GDM1 (cell line): Measurements from ENCODE around the gene SORBS1.

Experiments used
- DNase-seq: peaks from one replicate; lab custom pipeline; 2025; lab: John Stamatoyannopoulos, UW

Gene SORBS1

GRCh38 chr10:95289921-95290421, 271.2 kb downstream of the SORBS1 start:
- DNase-seq, result no peak

GRCh38 chr10:95289003-95289920, 271.9 kb downstream of the SORBS1 start:
- no peak for DNase-seq

DNA sequence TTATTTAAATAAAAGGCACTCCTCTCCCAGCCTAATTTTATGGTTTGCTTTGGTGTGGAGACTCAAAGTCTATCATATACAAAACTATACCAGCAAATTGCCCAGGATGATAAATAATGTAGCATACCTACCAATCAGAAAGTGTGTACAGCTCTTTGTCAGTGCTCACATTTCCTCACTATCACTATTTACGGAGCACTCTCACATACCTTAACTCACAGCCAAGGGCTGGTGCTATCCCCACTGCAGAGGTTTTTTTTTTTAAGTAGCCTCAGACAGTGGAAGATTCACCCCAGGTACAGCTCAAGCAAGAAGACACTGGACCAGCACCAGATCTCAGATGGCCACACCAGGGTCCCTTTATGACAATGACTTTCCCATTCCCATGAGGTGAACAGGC, 272.9 kb downstream of the SORBS1 start:
- no peak for DNase-seq

- no peak for DNase-seq
These were observed 273.9 kb downstream of the SORBS1 start for GRCh38 chr10:95287281-95287680.

DNA sequence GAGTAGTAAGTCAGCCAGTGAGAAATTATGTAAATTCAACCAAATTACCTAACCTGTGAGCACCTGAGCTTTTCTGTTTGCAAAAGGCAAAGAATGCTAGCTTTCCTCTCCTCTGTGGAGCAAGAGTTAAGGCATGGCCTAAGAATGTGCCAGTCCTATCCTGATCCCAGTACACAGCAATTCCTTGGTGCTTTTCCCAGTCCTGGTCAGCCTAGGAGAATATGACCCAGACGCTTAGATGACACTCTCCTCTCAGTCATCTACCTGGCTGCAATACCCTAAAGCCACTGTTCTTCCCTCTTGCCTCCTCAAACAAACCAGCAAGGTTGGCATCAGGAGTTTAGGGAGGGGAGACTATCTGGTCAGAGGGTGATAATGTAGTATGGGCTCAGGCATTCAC, 274.5 kb downstream of the SORBS1 start:
- DNase-seq, result no peak

DNA sequence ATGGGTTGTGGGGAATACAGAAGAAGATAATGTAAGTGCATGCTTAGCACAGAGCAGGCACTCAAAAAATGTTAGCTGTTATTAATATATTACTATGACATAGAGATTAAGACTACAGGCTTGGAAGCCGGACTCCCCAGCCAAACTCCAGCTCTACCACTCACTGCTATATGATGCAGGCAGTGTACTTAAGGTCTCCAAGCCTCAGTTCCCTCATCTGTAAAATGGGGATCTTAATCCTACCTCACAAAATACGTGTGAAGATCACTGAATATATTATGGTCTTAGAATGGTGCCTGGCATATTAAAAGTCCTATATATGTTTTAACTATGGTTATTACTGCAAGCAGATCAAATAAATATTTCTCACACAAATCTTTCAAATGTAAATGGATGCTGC, 275.6 kb downstream of the SORBS1 start:
- DNase-seq, result no peak

DNA sequence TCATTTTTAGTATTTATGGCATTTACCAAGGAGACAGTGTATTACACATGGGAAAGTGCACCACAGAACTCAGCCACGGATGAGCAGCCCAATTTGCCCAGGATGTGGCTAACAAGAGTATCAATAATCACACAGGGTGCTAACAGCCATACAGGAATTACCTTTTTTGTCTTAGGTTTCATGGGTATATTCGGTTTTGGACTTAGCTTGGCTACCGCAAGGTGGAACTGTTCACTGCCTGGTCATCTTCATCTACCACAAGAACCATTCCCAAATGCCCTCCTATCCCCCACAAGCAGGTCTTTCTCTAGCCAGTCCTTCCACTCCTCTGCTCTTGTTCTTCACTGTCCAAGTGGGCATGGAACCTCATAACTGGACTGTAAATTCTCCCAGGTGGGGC, 276.4 kb downstream of the SORBS1 start:
- DNase-seq, result no peak

GRCh38 chr10:95282107-95282506, 279.1 kb downstream of the SORBS1 start:
- DNase-seq, result no peak

GRCh38 chr10:95281206-95281605, 280.0 kb downstream of the SORBS1 start:
- DNase-seq, result no peak

GRCh38 chr10:95280637-95281036, 280.5 kb downstream of the SORBS1 start:
- DNase-seq, result no peak

DNA sequence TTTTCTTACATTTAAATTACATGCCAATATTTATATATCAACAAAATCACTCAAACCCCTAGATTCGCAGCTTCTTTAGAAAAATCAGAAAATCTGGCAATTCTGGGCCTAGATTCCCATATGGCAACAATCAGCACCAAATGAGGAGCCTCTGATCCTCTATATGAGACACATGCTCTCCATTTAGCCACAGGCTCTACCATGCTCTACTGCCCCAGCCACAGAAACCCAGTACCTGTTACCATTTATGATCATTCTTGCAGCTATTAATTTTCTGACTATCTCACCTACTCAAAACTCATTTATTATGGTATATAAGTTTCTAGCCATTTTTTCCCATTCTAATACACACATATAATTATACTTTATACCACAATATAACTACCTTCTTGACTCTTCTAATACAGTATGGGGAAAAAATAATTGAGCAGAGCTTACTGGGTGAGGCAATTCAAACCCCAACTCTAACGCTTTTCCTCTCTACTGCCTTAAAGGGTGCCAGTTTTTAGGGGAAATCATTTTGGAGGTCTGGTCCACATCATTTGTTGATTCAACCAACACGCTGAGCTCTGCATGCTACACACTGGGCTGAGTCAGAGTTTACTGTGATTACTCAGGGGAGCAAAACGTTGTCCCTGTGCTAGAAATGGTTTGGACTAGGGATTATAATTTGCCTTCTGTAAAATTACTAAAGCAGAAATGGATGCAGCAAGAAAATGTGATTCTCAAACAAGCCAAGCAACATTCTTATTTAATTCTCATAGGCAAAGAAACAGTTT, 281.9 kb downstream of the SORBS1 start:
- no peak for DNase-seq

GRCh38 chr10:95278061-95278988, 282.8 kb downstream of the SORBS1 start:
- DNase-seq, result no peak

DNA sequence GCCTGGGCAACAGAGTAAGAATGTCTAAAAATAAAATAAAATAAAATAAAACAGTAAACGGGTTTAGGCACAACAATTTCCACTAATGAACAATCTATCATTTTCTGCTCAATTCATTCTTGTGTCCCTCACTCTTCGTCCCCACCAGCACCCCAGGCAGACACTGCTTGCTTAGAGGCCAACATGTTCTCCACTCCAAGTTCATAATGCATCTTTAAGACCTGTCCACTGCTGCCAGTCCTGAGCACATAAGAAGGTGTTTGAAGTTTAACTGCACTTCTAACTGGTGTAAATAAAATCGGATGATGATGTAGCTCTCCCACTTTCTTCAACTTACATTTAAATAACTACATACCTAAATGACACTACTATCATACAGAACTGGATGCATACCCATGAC, 283.6 kb downstream of the SORBS1 start:
- no peak for DNase-seq

GRCh38 chr10:95277201-95277570, 284.0 kb downstream of the SORBS1 start:
- no peak for DNase-seq

GRCh38 chr10:95276367-95277200, 284.6 kb downstream of the SORBS1 start:
- DNase-seq, result no peak

DNA sequence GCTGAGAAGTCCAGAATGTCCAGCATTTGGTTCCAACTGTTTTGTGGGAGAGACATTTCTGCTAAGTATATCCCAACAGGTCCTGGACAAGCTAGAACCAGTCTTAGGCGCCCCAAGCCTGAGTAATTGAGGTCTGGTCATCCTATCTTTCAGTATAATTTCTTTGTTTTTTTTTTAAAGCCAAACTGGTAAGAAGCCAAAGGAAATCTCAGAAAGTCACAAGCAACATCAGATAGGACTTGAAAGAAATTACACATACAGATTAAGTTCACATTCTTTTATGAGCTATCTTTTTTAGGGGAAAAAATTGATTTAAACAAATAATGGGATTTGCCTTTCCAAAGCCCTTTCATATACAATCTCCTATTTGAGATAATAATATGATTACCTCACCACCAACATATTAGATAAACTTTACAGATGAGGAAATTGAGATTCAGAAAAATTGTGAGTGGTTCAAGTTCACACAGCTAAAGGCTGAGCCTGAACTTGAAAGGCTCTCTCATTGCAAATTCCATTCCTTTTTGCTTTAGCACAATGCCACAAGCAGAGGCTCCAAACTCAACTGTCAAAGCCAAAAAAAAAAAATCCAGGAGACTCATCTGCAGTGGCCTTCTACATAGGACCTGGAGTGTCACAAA, 285.3 kb downstream of the SORBS1 start:
- DNase-seq, result no peak

DNA sequence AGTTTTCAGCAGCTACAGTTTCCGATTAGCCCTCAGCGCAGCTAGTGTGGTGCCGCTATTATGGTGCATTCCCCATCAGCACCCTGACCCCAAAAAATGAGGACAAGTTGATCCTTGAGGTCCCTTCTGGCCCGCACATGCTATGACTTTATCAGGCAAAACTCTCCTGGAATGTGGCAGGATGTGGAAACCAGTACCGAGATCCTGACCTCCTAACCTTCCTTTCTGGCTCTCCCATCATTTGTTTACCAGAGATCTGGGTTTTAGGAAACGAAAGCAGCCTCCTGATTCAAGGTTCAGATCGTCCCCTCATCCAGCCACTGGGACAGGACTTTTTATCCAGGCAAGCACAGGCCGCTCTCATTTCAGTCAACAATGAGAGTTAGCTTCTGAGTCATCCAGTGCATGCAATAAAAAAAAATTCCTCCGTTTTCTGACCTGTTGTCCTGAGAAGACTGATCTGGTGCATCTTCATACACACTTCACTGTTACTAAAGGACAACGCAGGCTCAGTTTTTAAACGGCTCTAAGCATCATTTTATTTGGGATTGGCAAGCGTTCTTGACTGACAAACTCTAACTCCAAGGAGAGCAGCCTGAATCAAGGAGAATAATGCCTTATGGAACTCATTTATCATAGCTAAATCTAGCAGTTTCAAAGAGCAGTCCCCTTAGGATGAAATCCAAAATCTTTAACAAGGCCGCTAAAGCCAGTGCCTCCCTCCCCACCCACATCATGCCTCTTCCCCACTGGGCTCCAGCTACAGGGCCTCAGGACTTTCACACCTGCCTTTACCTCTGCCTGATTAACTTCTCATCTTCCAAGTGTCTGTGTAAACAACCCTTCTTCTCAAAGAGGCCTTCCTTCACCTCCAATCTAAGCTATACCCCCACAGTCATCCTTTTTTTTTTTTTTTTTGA, 287.5 kb downstream of the SORBS1 start:
- no peak for DNase-seq

DNA sequence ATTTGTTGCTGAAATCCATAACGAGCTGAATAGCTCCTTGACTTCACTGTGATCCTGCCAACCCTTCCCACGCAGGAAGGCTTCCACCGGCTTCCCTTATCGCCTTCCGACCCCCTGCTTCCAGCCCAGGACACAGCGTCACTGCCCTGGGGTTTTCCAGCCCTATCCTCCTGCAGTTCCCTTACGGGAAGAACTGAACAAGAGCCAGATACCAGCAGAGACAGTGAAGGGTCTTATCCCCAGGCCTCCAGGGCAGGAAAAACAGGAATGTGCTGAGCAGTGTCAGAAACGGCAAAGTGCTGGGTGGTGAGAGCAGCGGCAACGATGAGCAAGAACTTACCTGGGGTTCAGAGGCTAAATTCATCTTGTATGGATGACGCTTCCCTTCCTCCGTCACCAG, 292.7 kb downstream of the SORBS1 start:
- no peak for DNase-seq

DNA sequence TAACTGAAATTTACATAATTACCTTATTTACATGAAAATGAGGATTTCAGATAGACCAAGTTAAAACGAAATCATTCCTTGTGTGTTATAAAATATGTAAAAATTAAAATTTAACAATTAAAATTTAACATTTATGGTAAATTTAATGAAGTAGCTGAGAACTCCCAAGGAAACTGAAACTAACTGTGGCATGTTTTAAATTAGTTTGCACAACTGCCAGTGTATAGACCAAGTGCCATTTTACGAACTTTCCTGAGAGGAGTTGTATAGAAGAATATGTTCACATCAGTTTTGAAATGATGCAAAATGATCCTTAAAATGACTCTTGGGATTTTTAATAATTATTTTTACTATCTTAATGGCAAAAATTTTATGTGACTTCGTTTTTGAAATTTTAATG, 293.9 kb downstream of the SORBS1 start:
- no peak for DNase-seq
